ENCODE measurements around the gene PALLD.

GRCh38 chr4:168722391-168722790 lies 225.5 kb downstream of the PALLD start:
- no peak for TF ChIP-seq E2F4 (CRISPR knock-in tag; IDR thresholded peaks at IDR 0.05; ENCODE audit: borderline replicate concordance, low read depth)
- no peak for TF ChIP-seq TCF7 (CRISPR knock-in tag; IDR thresholded peaks at IDR 0.05; ENCODE audit: low read depth)
- TF ChIP-seq FOXK1 (CRISPR knock-in tag; IDR thresholded peaks at IDR 0.05), result no peak
- no peak for TF ChIP-seq USF1 (CRISPR knock-in tag; IDR thresholded peaks at IDR 0.05)
- no peak for TF ChIP-seq CTCF (IDR thresholded peaks at IDR 0.05)
- no peak for TF ChIP-seq ATF2 (CRISPR knock-in tag; IDR thresholded peaks at IDR 0.05; ENCODE audit: borderline replicate concordance, low read depth)
- TF ChIP-seq MYBL2 (CRISPR knock-in tag; IDR thresholded peaks at IDR 0.05), result no peak
- no peak for TF ChIP-seq E2F5 (CRISPR knock-in tag; IDR thresholded peaks at IDR 0.05)
- TF ChIP-seq ATF3 (CRISPR knock-in tag; conservative IDR thresholded peaks at IDR 0.05), result no peak

All from WTC11 (cell line).